ENCODE measurements around the gene IFIT1.
"Not testable (repeated sequence)": the region's sequence is repeated elsewhere in the genome, so short reads cannot be mapped to it uniquely, and the experiment has no call there.

Gene IFIT1

GRCh38 chr10:89367529-89367928 lies 24.9 kb upstream of the IFIT1 start:
- DNase-seq (ENCODE audit: low spot score): no peak

GRCh38 chr10:89368129-89368528 lies 24.3 kb upstream of the IFIT1 start:
- DNase-seq (ENCODE audit: low spot score): no peak

DNA sequence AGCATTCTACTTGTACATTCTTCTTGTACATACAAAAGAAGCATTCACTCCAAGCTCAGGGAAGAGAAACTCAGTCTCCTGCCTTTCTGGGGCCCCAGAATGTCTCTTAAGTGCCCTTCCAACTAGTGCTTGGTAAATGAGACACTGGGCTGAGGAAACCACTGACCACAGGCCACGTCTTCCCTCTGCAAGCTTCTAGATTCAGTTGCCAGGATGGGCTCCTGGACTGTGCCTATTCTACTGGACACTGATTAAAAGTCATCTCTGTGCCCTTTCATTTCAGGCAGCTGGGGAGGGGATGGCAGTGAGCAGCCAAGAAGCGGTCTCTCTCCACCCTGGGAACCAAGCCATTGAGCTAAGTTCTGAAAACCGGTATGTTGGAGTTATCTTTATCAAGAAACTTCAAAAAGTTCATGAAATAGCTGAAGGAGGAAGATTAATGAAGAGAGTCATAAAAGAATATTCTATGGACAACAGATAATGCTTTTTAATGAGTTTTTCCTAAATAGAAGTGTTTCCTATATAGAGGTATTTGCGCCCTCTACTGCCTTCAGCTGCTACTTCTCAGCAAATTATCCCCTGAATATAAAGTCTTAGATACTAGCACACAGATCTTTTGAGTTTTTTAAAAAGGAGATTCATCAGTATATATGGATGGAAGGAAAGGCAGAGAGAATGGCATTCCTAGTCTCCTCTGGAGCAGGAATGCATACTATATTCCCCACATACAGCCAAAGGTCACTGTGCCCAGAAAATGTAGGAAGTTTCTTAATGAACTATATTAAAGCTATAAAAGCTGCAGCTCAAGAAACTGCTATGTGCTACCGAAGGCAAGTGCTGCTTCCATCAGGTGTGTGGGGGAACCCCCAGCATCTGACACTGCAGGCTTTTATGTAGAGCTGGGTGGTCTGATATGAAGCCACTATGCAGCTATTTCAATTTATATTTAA lies 23.0 kb upstream of the IFIT1 start:
- no peak for DNase-seq (ENCODE audit: low spot score)

DNA sequence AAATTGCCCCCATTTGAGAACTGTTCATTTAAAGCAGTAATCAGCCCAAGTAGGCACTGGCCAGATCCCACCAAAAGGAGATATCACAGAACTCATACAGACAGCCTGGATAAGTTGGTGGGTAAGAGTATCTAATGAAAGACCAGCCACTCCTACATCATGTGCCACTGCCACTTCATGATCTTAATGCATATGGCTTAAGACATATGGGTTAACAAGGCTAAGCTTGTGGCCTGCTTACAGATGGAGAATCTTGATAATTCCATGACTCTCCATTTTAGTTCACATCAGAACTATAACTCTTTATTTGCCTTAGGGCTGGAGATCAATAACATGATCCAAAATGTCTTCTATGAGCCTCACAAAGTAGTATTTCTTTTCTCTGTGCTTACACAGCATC lies 21.3 kb upstream of the IFIT1 start:
- DNase-seq (ENCODE audit: low spot score): no peak

GRCh38 chr10:89371987-89372386 lies 20.4 kb upstream of the IFIT1 start:
- no peak for DNase-seq (ENCODE audit: low spot score)

- DNase-seq (ENCODE audit: low spot score): peak; percentile 97
These were observed 18.3 kb upstream of the IFIT1 start for GRCh38 chr10:89373916-89374711.

GRCh38 chr10:89374713-89375141 lies 17.7 kb upstream of the IFIT1 start:
- DNase-seq (ENCODE audit: low spot score): no peak

DNA sequence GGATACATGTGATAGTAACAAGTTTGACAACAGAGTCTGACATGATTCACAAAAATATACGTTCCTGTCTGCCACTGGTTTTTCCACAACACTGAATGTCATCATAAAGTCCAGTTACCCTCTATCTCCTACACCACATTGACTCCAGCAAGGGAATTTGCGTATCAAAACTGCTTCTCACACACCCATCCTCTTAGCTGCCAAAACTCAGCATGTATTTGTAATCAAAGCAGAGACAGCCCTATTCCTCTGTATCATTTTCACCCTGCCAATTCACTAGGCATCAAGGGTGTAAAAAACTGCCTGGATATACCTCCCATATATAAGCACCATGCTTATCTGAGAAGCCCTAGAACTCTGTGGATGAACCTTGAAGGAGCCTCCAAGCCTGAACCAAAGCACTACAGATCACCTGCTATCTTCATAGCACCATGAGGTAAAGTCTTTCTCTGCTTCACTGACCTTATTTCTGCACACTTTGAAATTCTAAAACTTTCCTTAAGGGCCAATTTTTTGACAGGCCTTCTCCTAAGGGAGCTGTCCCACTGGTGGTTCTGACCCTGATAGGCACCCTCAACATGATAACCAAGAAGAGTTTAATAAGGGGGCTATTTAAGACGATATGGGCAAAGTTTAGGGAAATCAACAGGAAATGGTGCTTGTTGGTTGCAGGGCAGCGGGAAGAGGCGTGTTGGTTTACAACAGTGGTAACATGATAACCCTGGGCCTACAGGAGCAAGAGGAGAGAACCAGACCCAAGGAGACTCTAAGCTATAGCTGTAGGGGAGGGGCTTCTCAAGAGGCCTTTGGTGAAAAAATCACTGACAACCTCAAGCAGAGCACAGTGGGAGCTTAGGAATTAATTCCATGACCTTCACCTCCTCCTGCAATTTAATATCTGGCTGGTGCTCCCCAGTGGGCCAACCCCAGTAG lies 14.5 kb upstream of the IFIT1 start, which contains the start of gene IFIT1B:
Gene IFIT1B, plus strand, starts transcription at position 352 of the 933 bp plus-strand sequence. Its CDS starts 80 bp downstream, at position 432.
- no peak for DNase-seq (ENCODE audit: low spot score)

GRCh38 chr10:89379103-89379502 lies 13.3 kb upstream of the IFIT1 start:
- DNase-seq (ENCODE audit: low spot score): no peak

- DNase-seq (ENCODE audit: low spot score): no peak
These were observed 9.7 kb upstream of the IFIT1 start for GRCh38 chr10:89382757-89383156.

DNA sequence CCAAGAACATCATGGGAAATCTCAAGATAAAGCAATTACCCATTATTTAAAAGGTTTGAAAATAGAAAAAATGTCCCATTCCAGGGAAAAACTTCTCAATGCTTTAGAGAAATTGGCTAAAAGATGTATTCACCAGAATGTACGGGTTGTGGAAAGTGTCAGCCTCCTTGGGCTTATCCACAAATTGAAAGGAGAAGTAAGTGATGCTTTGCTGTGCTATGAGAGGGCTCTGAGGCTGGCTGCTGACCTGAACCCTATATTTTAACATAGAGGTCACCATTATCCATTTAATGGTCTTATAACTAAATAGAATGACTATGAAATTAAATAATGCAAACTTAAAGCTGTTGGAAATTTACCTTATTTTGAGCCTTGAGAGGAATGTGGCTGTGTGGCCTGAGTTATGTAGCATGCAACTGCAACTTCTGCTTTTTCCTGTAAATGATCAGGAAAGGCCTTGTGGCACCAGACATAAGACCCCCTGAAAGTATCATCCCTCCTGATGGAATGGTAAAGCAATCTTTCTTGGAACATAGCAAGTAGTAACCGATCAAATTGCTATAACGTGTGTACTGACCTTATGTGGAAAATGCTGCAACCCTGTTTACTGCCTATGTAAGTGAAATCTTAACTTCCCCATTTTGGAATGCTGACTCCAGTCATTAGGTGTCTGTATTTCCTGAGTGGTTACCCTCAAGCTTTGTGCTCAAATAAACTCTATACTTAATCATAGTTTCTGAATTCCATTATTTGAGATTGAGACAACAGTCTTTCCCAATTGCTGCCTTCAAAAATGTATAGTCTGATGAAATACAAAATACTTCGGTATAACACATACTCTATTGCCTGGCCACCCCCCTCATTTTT lies 7.7 kb upstream of the IFIT1 start:
- no peak for DNase-seq (ENCODE audit: low spot score)

- DNase-seq (ENCODE audit: low spot score): no peak
These were observed 3.6 kb upstream of the IFIT1 start for GRCh38 chr10:89388806-89389205.

DNA sequence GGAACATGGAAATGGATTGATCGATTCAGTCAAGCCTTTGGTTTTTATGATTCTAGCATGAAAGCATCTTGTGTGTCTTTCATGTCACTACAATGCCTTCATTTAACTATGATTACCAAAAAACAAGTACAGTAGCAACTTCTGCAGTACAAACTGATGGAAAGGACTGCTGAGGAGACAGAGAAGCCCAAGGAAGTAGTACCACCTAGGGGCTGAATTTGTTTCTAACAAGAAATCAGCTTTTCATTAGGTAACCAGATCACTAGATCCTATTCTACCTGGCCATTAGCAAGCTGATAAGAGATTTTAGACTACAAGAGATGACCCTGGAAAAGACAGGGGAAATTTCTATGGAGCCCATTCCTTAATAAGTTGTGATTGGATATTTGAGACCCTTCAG lies 3.2 kb upstream of the IFIT1 start:
- no peak for DNase-seq (ENCODE audit: low spot score)

DNA sequence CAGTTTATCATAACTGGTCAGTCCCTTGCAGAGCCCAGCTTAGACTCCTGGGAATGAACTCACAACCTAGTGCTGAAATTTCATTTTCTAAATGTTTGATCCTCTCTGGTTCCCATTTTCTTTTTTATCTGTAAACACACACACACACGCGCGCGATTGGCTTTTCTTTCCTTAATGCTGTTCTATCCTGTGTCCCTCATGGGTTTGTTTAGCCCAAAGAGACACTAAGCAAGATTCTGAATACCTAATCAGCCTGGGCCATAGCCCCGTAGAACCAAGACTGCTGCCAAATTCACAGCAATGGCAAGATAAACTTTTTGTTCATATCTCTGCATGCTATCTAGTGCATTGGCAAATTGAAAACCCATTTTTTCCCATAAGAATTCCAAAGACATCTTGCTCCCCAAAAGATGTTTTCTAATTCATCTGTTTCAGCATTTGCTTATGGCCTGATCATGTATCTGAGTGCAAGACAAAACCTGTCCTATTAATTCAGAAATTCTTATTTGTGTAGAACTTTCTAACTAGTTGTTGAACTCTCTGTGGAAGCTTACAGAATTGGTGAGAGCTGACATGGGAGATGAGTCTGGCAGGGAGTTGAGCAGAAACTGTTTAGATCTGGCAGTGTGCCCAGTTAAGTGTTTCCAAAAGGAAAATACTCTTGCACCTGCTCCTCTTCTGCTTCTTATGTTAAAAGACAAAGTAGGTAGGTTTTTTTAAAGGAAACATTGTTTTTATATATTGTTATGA lies 1.8 kb upstream of the IFIT1 start:
- no peak for DNase-seq (ENCODE audit: low spot score)

- not testable (repeated sequence) for DNase-seq (ENCODE audit: low spot score)
These were observed 1.2 kb upstream of the IFIT1 start for GRCh38 chr10:89391226-89391576.

- no peak for DNase-seq (ENCODE audit: low spot score)
These were observed 551 bp downstream of the IFIT1 start for GRCh38 chr10:89392974-89393373.

GRCh38 chr10:89393898-89394297 lies 1.5 kb downstream of the IFIT1 start:
- no peak for DNase-seq (ENCODE audit: low spot score)

DNA sequence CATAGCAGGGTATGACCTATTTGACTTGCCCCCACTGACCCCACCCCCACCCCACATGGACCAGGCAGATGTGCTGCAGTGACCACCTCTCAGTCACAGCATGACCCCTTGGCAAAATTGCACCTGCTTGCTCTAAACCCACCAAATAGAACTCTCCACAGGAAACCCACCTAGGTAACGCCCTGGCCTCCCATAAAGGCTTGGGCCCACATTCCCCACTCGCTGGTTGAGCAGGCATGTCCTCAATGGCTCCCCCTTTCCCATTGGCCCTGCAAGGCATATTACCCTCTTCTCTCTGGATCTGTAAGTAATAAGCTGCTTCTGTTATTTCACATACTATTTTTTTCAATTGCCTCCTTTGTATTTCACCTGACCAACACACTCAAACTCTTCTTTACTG lies 2.7 kb downstream of the IFIT1 start:
- DNase-seq (ENCODE audit: low spot score): no peak

DNA sequence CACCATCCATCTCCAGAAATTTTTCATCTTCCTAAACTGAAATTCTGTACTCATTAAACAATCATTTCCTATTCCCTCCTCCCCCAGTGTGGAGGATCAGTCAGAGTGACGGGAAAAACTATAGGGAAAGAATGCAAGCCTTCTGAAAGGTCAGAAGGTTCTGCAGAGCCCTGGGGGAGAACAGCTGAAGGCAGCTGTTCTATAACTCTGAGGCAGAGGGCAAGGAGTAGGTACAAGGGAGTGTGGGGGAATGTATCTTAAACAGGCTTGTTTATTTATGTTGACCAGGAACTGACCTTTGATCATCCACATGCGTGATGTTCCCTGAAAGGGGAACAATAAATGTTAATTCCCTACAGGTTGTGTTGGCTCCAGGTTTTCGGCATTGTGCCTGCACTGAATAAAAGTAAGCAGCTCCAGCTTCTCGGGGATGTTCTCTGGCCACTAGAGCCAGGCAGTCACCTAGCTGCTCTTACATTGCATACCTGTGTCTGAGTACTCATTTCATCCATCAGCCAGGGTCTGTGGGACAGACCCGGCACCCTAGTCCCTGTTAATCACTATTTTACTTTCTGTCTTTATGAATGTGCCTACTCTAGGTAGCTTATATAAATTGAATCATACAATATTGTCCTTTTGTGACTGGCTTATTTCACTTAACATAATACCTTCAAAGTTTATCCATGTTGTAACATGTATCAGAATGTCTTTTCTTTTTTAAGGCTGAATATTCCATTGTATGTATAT lies 5.8 kb downstream of the IFIT1 start:
- no peak for DNase-seq (ENCODE audit: low spot score)
